ENCODE results near the gene CA5A.

GRCh38 chr16:87926246-87927194 is 9.8 kb downstream of the CA5A start:
- TF ChIP-seq TCF7L2 (IDR thresholded peaks at IDR 0.05; ENCODE audit: borderline replicate concordance, extremely low read depth, insufficient read depth, insufficient read length) (no peak), EZH2 (IDR thresholded peaks at IDR 0.05) (no peak), POLR2A (IDR thresholded peaks at IDR 0.05; ENCODE audit: borderline replicate concordance, extremely low read depth, insufficient read depth, insufficient read length) (no peak), CTCF (IDR thresholded peaks at IDR 0.05 in 2 of 3, conservative IDR thresholded peaks at IDR 0.05 in 1 of 3; ENCODE audit: borderline replicate concordance in 1 of 3, insufficient read depth in 1 of 3, low read depth in 2 of 3, low read length in 2 of 3) (no peak), CEBPB (IDR thresholded peaks at IDR 0.05; ENCODE audit: low read depth) (no peak)
